ENCODE data around the gene SGPL1.

SGPL1 gene

GRCh38 chr10:70814126-70814525, 1.6 kb upstream of the SGPL1 start:
- no peak for TF ChIP-seq GATA3 (IDR thresholded peaks at IDR 0.05; ENCODE audit: low read depth, low read length)
- TF ChIP-seq GATA2 (IDR thresholded peaks at IDR 0.05; ENCODE audit: low read depth, low read length) = no peak

- TF ChIP-seq GATA2 (IDR thresholded peaks at IDR 0.05; ENCODE audit: low read depth, low read length) = peak; percentile 88
- TF ChIP-seq GATA3 (IDR thresholded peaks at IDR 0.05; ENCODE audit: low read depth, low read length) = no peak
Observed at GRCh38 chr10:70816220-70816894, 609 bp downstream of the SGPL1 start.

GRCh38 chr10:70820976-70821750, 5.4 kb downstream of the SGPL1 start:
- TF ChIP-seq GATA3 (IDR thresholded peaks at IDR 0.05; ENCODE audit: low read depth, low read length) = no peak
- TF ChIP-seq GATA2 (IDR thresholded peaks at IDR 0.05; ENCODE audit: low read depth, low read length) = no peak

- peak; percentile 28; the same call in 1 of the 2 replicates for TF ChIP-seq GATA3 (IDR thresholded peaks at IDR 0.05; ENCODE audit: low read depth, low read length)
- TF ChIP-seq GATA2 (IDR thresholded peaks at IDR 0.05; ENCODE audit: low read depth, low read length) = peak; percentile 64
Observed at GRCh38 chr10:70822076-70822820, 6.5 kb downstream of the SGPL1 start.

GRCh38 chr10:70827086-70827757, 11.5 kb downstream of the SGPL1 start:
- TF ChIP-seq GATA2 (IDR thresholded peaks at IDR 0.05; ENCODE audit: low read depth, low read length) (no peak), GATA3 (IDR thresholded peaks at IDR 0.05; ENCODE audit: low read depth, low read length) (no peak)

GRCh38 chr10:70828923-70829322, 13.2 kb downstream of the SGPL1 start:
- TF ChIP-seq GATA3 (IDR thresholded peaks at IDR 0.05; ENCODE audit: low read depth, low read length) (no peak), GATA2 (IDR thresholded peaks at IDR 0.05; ENCODE audit: low read depth, low read length) (no peak)

- TF ChIP-seq GATA2 (IDR thresholded peaks at IDR 0.05; ENCODE audit: low read depth, low read length) (no peak), GATA3 (IDR thresholded peaks at IDR 0.05; ENCODE audit: low read depth, low read length) (no peak)
Observed at GRCh38 chr10:70829543-70829942, 13.8 kb downstream of the SGPL1 start.

- no peak for TF ChIP-seq GATA2 (IDR thresholded peaks at IDR 0.05; ENCODE audit: low read depth, low read length)
- no peak for TF ChIP-seq GATA3 (IDR thresholded peaks at IDR 0.05; ENCODE audit: low read depth, low read length)
Observed at GRCh38 chr10:70830164-70830563, 14.4 kb downstream of the SGPL1 start.

- no peak for TF ChIP-seq GATA2 (IDR thresholded peaks at IDR 0.05; ENCODE audit: low read depth, low read length)
- no peak for TF ChIP-seq GATA3 (IDR thresholded peaks at IDR 0.05; ENCODE audit: low read depth, low read length)
Observed at GRCh38 chr10:70832221-70832620, 16.5 kb downstream of the SGPL1 start.

GRCh38 chr10:70832852-70833528, 17.2 kb downstream of the SGPL1 start:
- no peak for TF ChIP-seq GATA2 (IDR thresholded peaks at IDR 0.05; ENCODE audit: low read depth, low read length)
- no peak for TF ChIP-seq GATA3 (IDR thresholded peaks at IDR 0.05; ENCODE audit: low read depth, low read length)

- TF ChIP-seq GATA2 (IDR thresholded peaks at IDR 0.05; ENCODE audit: low read depth, low read length) (no peak), GATA3 (IDR thresholded peaks at IDR 0.05; ENCODE audit: low read depth, low read length) (no peak)
Observed at GRCh38 chr10:70833601-70834000, 17.9 kb downstream of the SGPL1 start.

- TF ChIP-seq GATA2 (IDR thresholded peaks at IDR 0.05; ENCODE audit: low read depth, low read length) (no peak), GATA3 (IDR thresholded peaks at IDR 0.05; ENCODE audit: low read depth, low read length) (no peak)
Observed at GRCh38 chr10:70834021-70834420, 18.3 kb downstream of the SGPL1 start.

GRCh38 chr10:70834441-70835151, 18.8 kb downstream of the SGPL1 start:
- no peak for TF ChIP-seq GATA2 (IDR thresholded peaks at IDR 0.05; ENCODE audit: low read depth, low read length)
- TF ChIP-seq GATA3 (IDR thresholded peaks at IDR 0.05; ENCODE audit: low read depth, low read length) = no peak

Data from SH-SY5Y (cell line).